CD4-positive, alpha-beta T cell (primary cell): ENCODE data around the gene CXCL12. TPM values are rescaled to one million over a fixed set of nuclear protein-coding genes. Genes with fewer than 3 reads are reported as not detected.

Source experiments
- ATAC-seq: fragments of 200-7000 bp; cut with Tn5 transposase; one replicate; pipeline ENCODE4 v1.10.0; 2022; ENCODE audit warnings: mild to moderate bottlenecking; ENCODE audit not compliant: poor library complexity
- CTCF ChIA-PET: fragments of 350-600 bp; sonication (Branson Sonifier 250); formaldehyde crosslinking; loops from one replicate; lab custom pipeline; 2021; ENCODE audit warnings: antibody characterized with exemption, inconsistent platforms; lab: Charles Lee
- POLR2A ChIA-PET: fragments of 350-600 bp; sonication (Branson Sonifier 250); formaldehyde crosslinking; loops from one replicate; lab custom pipeline; 2021; ENCODE audit warnings: antibody characterized with exemption, inconsistent platforms; lab: Charles Lee
- DNase-seq, 14 experiments: peaks; one replicate each; pipeline ENCODE4 v3.0.0-alpha.2; 2013 to 2020; ENCODE audit warnings: mixed read lengths in 2 of 14
- H3K27ac ChIP-seq, 2 donors: one replicate each; pipeline versions ENCODE4 v1.5.1 to v1.7.0; 2013; ENCODE audit warnings: low read length in 2 of 2, low read depth in 1 of 2, mild to moderate bottlenecking in 1 of 2
- H3K27me3 ChIP-seq, 2 experiments: 1 replicate in 1 of 2; 2 replicates in 1 of 2; pipeline versions ENCODE4 v1.6.1 to v1.7.0; 2013; ENCODE audit warnings: low read length in 2 of 2, control low read depth in 1 of 2, mild to moderate bottlenecking in 1 of 2, moderate library complexity in 1 of 2; ENCODE audit not compliant: insufficient read depth in 2 of 2, control insufficient read depth in 1 of 2
- H3K36me3 ChIP-seq: one replicate; pipeline ENCODE4 v1.6.1; 2013; ENCODE audit warnings: low read length, control low read depth; ENCODE audit not compliant: insufficient read depth
- H3K4me1 ChIP-seq: one replicate; pipeline ENCODE4 v1.6.1; 2013; ENCODE audit warnings: low read length, control low read depth; ENCODE audit not compliant: insufficient read depth
- H3K4me3 ChIP-seq: one replicate; pipeline ENCODE4 v1.5.1; 2013; ENCODE audit warnings: mild to moderate bottlenecking, low read length, moderate library complexity
- H3K9me3 ChIP-seq, 2 experiments: 1 replicate in 1 of 2; 2 replicates in 1 of 2; pipeline versions ENCODE4 v1.6.1 to v1.7.0; 2013; ENCODE audit warnings: low read length in 2 of 2, mild to moderate bottlenecking in 2 of 2, control low read depth in 1 of 2, moderate library complexity in 1 of 2; ENCODE audit not compliant: control insufficient read depth in 1 of 2, insufficient read depth in 1 of 2
- H3K27ac Mint-ChIP-seq: one replicate; pipeline ENCODE4 v1.8.0; 2020; ENCODE audit warnings: mixed read lengths
- H3K27me3 Mint-ChIP-seq: one replicate; pipeline ENCODE4 v1.8.0; 2021; ENCODE audit warnings: mixed read lengths
- H3K36me3 Mint-ChIP-seq: one replicate; pipeline ENCODE4 v1.8.0; 2021; ENCODE audit warnings: low read depth, mixed read lengths
- H3K4me1 Mint-ChIP-seq: one replicate; pipeline ENCODE4 v1.8.0; 2021; ENCODE audit warnings: low read depth, mixed read lengths
- H3K4me3 Mint-ChIP-seq: one replicate; pipeline ENCODE4 v1.8.0; 2020; ENCODE audit warnings: mild to moderate bottlenecking, mixed read lengths
- H3K9me3 Mint-ChIP-seq: one replicate; pipeline ENCODE4 v1.8.0; 2020; ENCODE audit warnings: mixed read lengths
- CTCF ChIP-seq: fragments of 200-600 bp; IDR thresholded peaks from one replicate; pipeline ENCODE4 v1.8.0; 2022; ENCODE audit warnings: antibody characterized with exemption, mild to moderate bottlenecking
- intact Hi-C, 2 experiments: fragments of 100-400 bp; cut with DNase I in 1 of 2; cut with micrococcal nuclease in 1 of 2; formaldehyde crosslinking; loops; one replicate each; pipeline versions ENCODE4 v1.15.1 to v1.9.0; 2023 to 2025; cut with DNase I, micrococcal nuclease
- total RNA-seq, 174 experiments: library from RNA in 2 of 174; stranded (reverse) in 2 of 174; gene quantifications; one replicate each; pipeline ENCODE4 v1.2.3 and lab custom pipeline; 2021 to 2026

CXCL12 gene
- total RNA-seq, 2 experiments from 2014 or later, result not detected

DNA sequence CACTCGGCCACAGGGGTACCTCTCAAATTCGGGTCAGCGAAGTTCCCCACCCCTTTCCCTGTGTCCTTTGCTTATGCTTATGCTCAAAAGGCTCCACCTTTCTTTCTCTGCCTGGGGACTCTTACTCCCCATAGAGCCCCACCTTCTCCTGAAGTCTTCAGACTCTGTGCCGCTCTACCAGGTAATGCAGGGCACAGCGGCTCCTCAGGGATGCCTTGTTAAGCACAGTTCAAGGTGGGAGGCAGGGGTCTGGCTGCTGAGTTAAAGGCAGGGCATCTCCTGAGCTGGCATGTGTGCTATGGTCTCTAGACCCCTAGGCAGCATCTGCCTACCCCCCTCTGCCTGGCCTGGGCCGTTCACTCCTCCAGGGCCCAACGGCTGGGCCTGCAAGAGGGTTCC lies 3.0 kb upstream of the CXCL12 start:
- Histone ChIP-seq H3K36me3 (no peaks in the 10 kb centered on the region), H3K27me3 (peaks cover 20 to 43% of the 10 kb centered on the region in 2 experiments), H3K9me3 (peaks cover 0 to 30% of the 10 kb centered on the region in 2 experiments), H3K4me1 (peaks cover 3% of the 10 kb centered on the region), H3K4me3 (no peak overlapping the region), H3K27ac (no peak overlapping the region)
- H3K9me3 Mint-ChIP-seq, result no peaks in the 10 kb centered on the region
- no peak overlapping the region for H3K27ac Mint-ChIP-seq
- no peak for ATAC-seq
- H3K27me3 Mint-ChIP-seq, result peaks cover 60% of the 10 kb centered on the region
- CTCF ChIA-PET, result no interaction called here
- intact Hi-C loops, result loop anchor here in 1 of 2 experiments (5.0 kb wide), 1 partner anchor 696 kb away; no protein-coding TSS in a partner anchor
- H3K4me3 Mint-ChIP-seq, result no peak overlapping the region
- H3K36me3 Mint-ChIP-seq, result no peaks in the 10 kb centered on the region
- POLR2A ChIA-PET, result no interaction called here
- H3K4me1 Mint-ChIP-seq, result peaks cover 4% of the 10 kb centered on the region
- no peak for DNase-seq
- TF ChIP-seq CTCF, result no peak

GRCh38 chr10:44386546-44387052 lies 1.7 kb upstream of the CXCL12 start:
- Histone ChIP-seq H3K4me3 (no peak overlapping the region), H3K4me1 (peaks cover 3% of the 10 kb centered on the region), H3K9me3 (peaks cover 0 to 31% of the 10 kb centered on the region in 2 experiments), H3K27me3 (peaks cover 27 to 53% of the 10 kb centered on the region in 2 experiments), H3K36me3 (no peaks in the 10 kb centered on the region), H3K27ac (no peak overlapping the region)
- POLR2A ChIA-PET, result no interaction called here
- Mint-ChIP-seq H3K4me3 (no peak overlapping the region), H3K36me3 (no peaks in the 10 kb centered on the region), H3K27me3 (peaks cover 54% of the 10 kb centered on the region), H3K9me3 (no peaks in the 10 kb centered on the region), H3K27ac (no peak overlapping the region), H3K4me1 (peaks cover 4% of the 10 kb centered on the region)
- peak; percentile 42 for TF ChIP-seq CTCF
- no peak for ATAC-seq
- CTCF ChIA-PET, result interaction anchor here (0.9 kb wide), 1 partner anchor 716 kb away, joined by 5 read pairs; no protein-coding TSS in a partner anchor
- peak in 7 of 14 experiments; percentile 4 to 58 (median 18) for DNase-seq
- intact Hi-C loops, result loop anchor here in 1 of 2 experiments (1.0 to 5.0 kb wide), 2 partner anchors 694 to 714 kb away; no protein-coding TSS in a partner anchor

GRCh38 chr10:44385696-44386441 lies 972 bp upstream of the CXCL12 start:
- Mint-ChIP-seq H3K27ac (no peak overlapping the region), H3K4me3 (peak overlapping the region; percentile 58), H3K4me1 (peaks cover 4% of the 10 kb centered on the region), H3K36me3 (no peaks in the 10 kb centered on the region), H3K9me3 (no peaks in the 10 kb centered on the region), H3K27me3 (peaks cover 52% of the 10 kb centered on the region)
- POLR2A ChIA-PET, result no interaction called here
- Histone ChIP-seq H3K9me3 (peaks cover 0 to 31% of the 10 kb centered on the region in 2 experiments), H3K4me1 (peaks cover 3% of the 10 kb centered on the region), H3K27ac (no peak overlapping the region), H3K36me3 (no peaks in the 10 kb centered on the region), H3K27me3 (peaks cover 27 to 53% of the 10 kb centered on the region in 2 experiments), H3K4me3 (no peak overlapping the region)
- TF ChIP-seq CTCF, result no peak
- intact Hi-C loops, result loop anchor here in 1 of 2 experiments (1.0 to 5.0 kb wide), 2 partner anchors 694 to 714 kb away; no protein-coding TSS in a partner anchor
- no peak for DNase-seq
- CTCF ChIA-PET, result no interaction called here
- ATAC-seq, result no peak
